ENCODE measurements around the gene DLGAP1. TPM values are rescaled to one million over a fixed set of nuclear protein-coding genes. Genes with fewer than 3 reads are reported as not detected.

The DLGAP1 gene
- total RNA-seq, 6 experiments from 2014 or later, result 0.09 to 0.31 (median 0.18) TPM; not detected in 2

GRCh38 chr18:3453540-3454364, 1001.4 kb downstream of the DLGAP1 start:
- peak; percentile 7 to 42 (median 9) for ATAC-seq
- peaks cover 0 to 11% (median 1%) of the 10 kb centered on the region in 4 donors for H3K36me3 ChIP-seq
- peaks cover 0 to 30% (median 6%) of the 10 kb centered on the region in 4 donors for H3K4me1 ChIP-seq
- H3K9me3 ChIP-seq, result no peaks in the 10 kb centered on the region
- peak overlapping the region; percentile 73 to 79 (median 74) for H3K4me3 ChIP-seq
- peak in 2 of 3 donors; percentile 40 to 75 for DNase-seq
- H3K27me3 ChIP-seq, result no peaks in the 10 kb centered on the region
- intact Hi-C loops (cut with DNase I), result loop anchor here (10.0 kb wide), 2 partner anchors 141 to 211 kb away; no protein-coding TSS in a partner anchor
- 0% methylated on average over 19 of the region's 21 CpGs for WGBS (ENCODE audit: insufficient coverage, low coverage, low lambda C conversion rate, missing lambda C conversion rate)
- TF ChIP-seq POLR2A (IDR thresholded peaks at IDR 0.05), result peak; percentile 94
- TF ChIP-seq CTCF (IDR thresholded peaks at IDR 0.05), result no peak
- peak overlapping the region; percentile 99 for H3K27ac ChIP-seq

GRCh38 chr18:3452750-3453539, 1002.2 kb downstream of the DLGAP1 start:
- no peak for TF ChIP-seq POLR2A (IDR thresholded peaks at IDR 0.05)
- TF ChIP-seq CTCF (IDR thresholded peaks at IDR 0.05), result no peak
- WGBS (ENCODE audit: insufficient coverage, low coverage, low lambda C conversion rate, missing lambda C conversion rate), result 25% methylated on average over 17 of the region's 17 CpGs
- Histone ChIP-seq H3K4me1 (peaks cover 0 to 22% (median 5%) of the 10 kb centered on the region in 4 donors), H3K9me3 (no peaks in the 10 kb centered on the region), H3K4me3 (peak overlapping the region; percentile 73 to 79 (median 74)), H3K27me3 (no peaks in the 10 kb centered on the region), H3K27ac (peak overlapping the region; percentile 99), H3K36me3 (peaks cover 0 to 5% (median 1%) of the 10 kb centered on the region in 4 donors)
- no peak for ATAC-seq
- intact Hi-C loops (cut with DNase I), result loop anchor here (10.0 kb wide), 2 partner anchors 142 to 212 kb away; no protein-coding TSS in a partner anchor
- no peak for DNase-seq

DNA sequence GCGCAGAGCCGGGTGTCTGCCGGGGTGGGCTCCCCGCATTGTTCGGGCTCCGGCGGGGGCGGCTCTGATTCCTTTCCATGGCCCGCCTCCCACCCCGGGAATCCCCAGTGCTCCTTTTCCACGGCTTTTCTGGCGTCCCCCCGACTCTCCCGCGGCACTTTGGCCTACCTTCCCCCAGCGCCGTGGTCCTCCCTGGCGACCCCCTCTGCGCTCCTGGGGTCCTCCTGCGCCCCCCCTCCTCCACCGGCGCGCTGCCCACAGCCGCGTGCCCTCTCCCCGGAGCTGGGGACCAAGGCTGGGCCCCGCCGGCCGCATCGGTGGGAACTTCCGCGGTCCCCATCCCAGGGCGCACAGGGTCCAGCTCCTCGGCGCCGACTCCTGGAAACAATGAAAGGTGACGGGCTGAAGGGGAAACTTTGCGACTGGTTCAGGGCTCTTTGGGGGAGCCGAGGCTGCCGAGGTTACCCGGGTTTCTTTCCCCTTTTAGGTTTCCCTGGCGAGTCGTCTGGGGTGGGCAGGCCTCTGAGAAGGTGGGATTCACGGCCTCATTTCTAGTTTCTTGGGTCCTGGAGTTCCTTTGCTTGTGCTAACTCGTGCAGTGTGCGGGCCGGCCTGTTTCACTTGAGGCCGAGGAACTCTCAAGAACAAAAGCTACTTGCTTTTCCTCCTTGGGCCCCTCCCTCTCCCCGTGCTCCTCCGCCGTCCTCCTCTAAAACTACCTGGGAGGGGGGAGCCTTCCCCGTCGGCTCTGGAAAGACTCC, 1002.9 kb downstream of the DLGAP1 start:
- under 1% methylated on average over 17 of the region's 53 CpGs for WGBS (ENCODE audit: insufficient coverage, low coverage, low lambda C conversion rate, missing lambda C conversion rate)
- H3K4me1 ChIP-seq, result peaks cover 0 to 21% (median 5%) of the 10 kb centered on the region in 4 donors
- intact Hi-C loops (cut with DNase I), result loop anchor here (10.0 kb wide), 2 partner anchors 143 to 213 kb away; no protein-coding TSS in a partner anchor
- no peak for TF ChIP-seq CTCF (IDR thresholded peaks at IDR 0.05)
- peak; percentile 22 for TF ChIP-seq POLR2A (IDR thresholded peaks at IDR 0.05)
- peak; percentile 57 to 68 (median 57) for DNase-seq
- no peaks in the 10 kb centered on the region for H3K27me3 ChIP-seq
- no peaks in the 10 kb centered on the region for H3K36me3 ChIP-seq
- H3K9me3 ChIP-seq, result no peaks in the 10 kb centered on the region
- no peak for ATAC-seq
- H3K4me3 ChIP-seq, result peak overlapping the region; percentile 73 to 79 (median 74)
- peak overlapping the region; percentile 99 for H3K27ac ChIP-seq

Data from right lobe of liver (tissue), 6 donors.